Skeletal muscle satellite cell (primary cell): ENCODE results near the gene KRT5.
A peak's percentile ranks its signal among the peaks of the same experiment; 100 is the strongest.
"Not testable (repeated sequence)": the region's sequence is repeated elsewhere in the genome, so short reads cannot be mapped to it uniquely, and the experiment has no call there.

Source experiments
- H3K27me3 ChIP-seq: 2 replicates; pipeline ENCODE4 v1.7.0; 2013; ENCODE audit warnings: low read length; ENCODE audit not compliant: control insufficient read depth, insufficient read depth
- H3K36me3 ChIP-seq: 2 replicates; pipeline ENCODE4 v1.7.0; 2013; ENCODE audit warnings: mild to moderate bottlenecking, control low read depth, low read length; ENCODE audit not compliant: insufficient read depth
- H3K4me1 ChIP-seq: 2 replicates; pipeline ENCODE4 v1.7.0; 2013; ENCODE audit warnings: low read length; ENCODE audit not compliant: control insufficient read depth, insufficient read depth
- H3K4me2 ChIP-seq: 2 replicates; pipeline ENCODE4 v1.7.0; 2013; ENCODE audit warnings: mild to moderate bottlenecking, low read length
- H3K4me3 ChIP-seq: 2 replicates; pipeline ENCODE4 v1.7.0; 2013; ENCODE audit warnings: low read length
- H3K9ac ChIP-seq: 2 replicates; pipeline ENCODE4 v1.7.0; 2013; ENCODE audit warnings: mild to moderate bottlenecking, low read depth, low read length, moderate library complexity
- H3K9me3 ChIP-seq: replicated peaks from 2 replicates; pipeline ENCODE4 v1.7.0; 2013; ENCODE audit warnings: mild to moderate bottlenecking, control low read depth, low read length

Gene KRT5

GRCh38 chr12:52517005-52517835 lies 3.0 kb downstream of the KRT5 start:
- H3K4me1 ChIP-seq = peaks cover 11% of the 10 kb centered on the region
- H3K9ac ChIP-seq = no peak overlapping the region
- H3K27me3 ChIP-seq = peaks cover 62% of the 10 kb centered on the region
- H3K4me3 ChIP-seq = no peak overlapping the region
- H3K36me3 ChIP-seq = no peaks in the 10 kb centered on the region
- no peak overlapping the region for H3K4me2 ChIP-seq
- no peaks in the 10 kb centered on the region for H3K9me3 ChIP-seq

- peaks cover 53% of the 10 kb centered on the region for H3K27me3 ChIP-seq
- H3K4me3 ChIP-seq = no peak overlapping the region
These were observed 4.0 kb downstream of the KRT5 start for GRCh38 chr12:52515927-52516831.

GRCh38 chr12:52515319-52515646 lies 4.9 kb downstream of the KRT5 start:
- Histone ChIP-seq H3K9me3 (no peaks in the 10 kb centered on the region), H3K4me1 (no peaks in the 10 kb centered on the region), H3K4me3 (no peak overlapping the region), H3K36me3 (no peaks in the 10 kb centered on the region), H3K9ac (no peak overlapping the region), H3K4me2 (no peak overlapping the region), H3K27me3 (peaks cover 44% of the 10 kb centered on the region)

More at GRCh38 chr12:52515927-52516831, 4.0 kb downstream of the KRT5 start:
- no peaks in the 10 kb centered on the region for H3K36me3 ChIP-seq
- no peak overlapping the region for H3K9ac ChIP-seq
- peaks cover 3% of the 10 kb centered on the region for H3K4me1 ChIP-seq
- no peaks in the 10 kb centered on the region for H3K9me3 ChIP-seq
- no peak overlapping the region for H3K4me2 ChIP-seq

- Histone ChIP-seq H3K9ac (no peak overlapping the region), H3K4me3 (no peak overlapping the region), H3K4me1 (no peaks in the 10 kb centered on the region), H3K9me3 (no peaks in the 10 kb centered on the region), H3K36me3 (no peaks in the 10 kb centered on the region), H3K4me2 (no peak overlapping the region), H3K27me3 (peaks cover 40% of the 10 kb centered on the region)
These were observed 5.5 kb downstream of the KRT5 start for GRCh38 chr12:52514471-52515318.

GRCh38 chr12:52513736-52514135 lies 6.5 kb downstream of the KRT5 start:
- H3K4me1 ChIP-seq = no peaks in the 10 kb centered on the region
- no peak overlapping the region for H3K4me3 ChIP-seq
- no peaks in the 10 kb centered on the region for H3K36me3 ChIP-seq
- peaks cover 31% of the 10 kb centered on the region for H3K27me3 ChIP-seq
- H3K9ac ChIP-seq = no peak overlapping the region
- H3K9me3 ChIP-seq = no peaks in the 10 kb centered on the region
- H3K4me2 ChIP-seq = no peak overlapping the region

GRCh38 chr12:52508211-52508610 lies 12.0 kb downstream of the KRT5 start:
- Histone ChIP-seq H3K9me3 (no peaks in the 10 kb centered on the region), H3K27me3 (peaks cover 10% of the 10 kb centered on the region), H3K9ac (no peak overlapping the region), H3K36me3 (no peaks in the 10 kb centered on the region), H3K4me2 (no peak overlapping the region), H3K4me1 (peaks cover 4% of the 10 kb centered on the region), H3K4me3 (no peak overlapping the region)

GRCh38 chr12:52506858-52507715 lies 13.1 kb downstream of the KRT5 start:
- no peaks in the 10 kb centered on the region for H3K36me3 ChIP-seq
- H3K4me2 ChIP-seq = no peak overlapping the region
- no peak overlapping the region for H3K4me3 ChIP-seq
- H3K27me3 ChIP-seq = peaks cover 10% of the 10 kb centered on the region
- peaks cover 4% of the 10 kb centered on the region for H3K4me1 ChIP-seq
- H3K9ac ChIP-seq = no peak overlapping the region
- no peaks in the 10 kb centered on the region for H3K9me3 ChIP-seq

GRCh38 chr12:52502877-52503276 lies 17.3 kb downstream of the KRT5 start:
- Histone ChIP-seq H3K27me3 (peaks cover 5% of the 10 kb centered on the region), H3K4me2 (no peak overlapping the region), H3K9ac (no peak overlapping the region), H3K36me3 (no peaks in the 10 kb centered on the region), H3K9me3 (no peaks in the 10 kb centered on the region), H3K4me3 (no peak overlapping the region), H3K4me1 (peaks cover 17% of the 10 kb centered on the region)

GRCh38 chr12:52501490-52501889 lies 18.7 kb downstream of the KRT5 start:
- no peak overlapping the region for H3K4me2 ChIP-seq
- peaks cover 18% of the 10 kb centered on the region for H3K4me1 ChIP-seq
- H3K4me3 ChIP-seq = no peak overlapping the region
- no peaks in the 10 kb centered on the region for H3K27me3 ChIP-seq
- H3K36me3 ChIP-seq = no peaks in the 10 kb centered on the region
- no peaks in the 10 kb centered on the region for H3K9me3 ChIP-seq
- no peak overlapping the region for H3K9ac ChIP-seq

- H3K36me3 ChIP-seq, H3K9me3 ChIP-seq, H3K27me3 ChIP-seq: not testable (repeated sequence)
- peaks cover 28% of the 10 kb centered on the region for H3K4me1 ChIP-seq
- peak overlapping the region; percentile 53 for H3K4me2 ChIP-seq
- peak overlapping the region; percentile 36 for H3K9ac ChIP-seq
- peak overlapping the region; percentile 9 for H3K4me3 ChIP-seq
These were observed 19.6 kb downstream of the KRT5 start for GRCh38 chr12:52500574-52500973.
